Neural cell (in vitro differentiated cells): ENCODE measurements around the gene ZC3H12A. TPM values are rescaled to one million over a fixed set of nuclear protein-coding genes. Genes with fewer than 3 reads are reported as not detected.

Experiments used
- H2AFZ ChIP-seq: fragments of 200-600, 300-800 bp; sonication (generic), shearing (Covaris generic); 2 replicates; pipeline ENCODE4 v1.6.0; 2014; ENCODE audit warnings: low read depth, mild to moderate bottlenecking, antibody characterized with exemption, low read length, moderate library complexity
- H3F3A ChIP-seq: fragments of 200-600 bp; shearing (Covaris generic); 2 replicates; pipeline ENCODE4 v1.6.1; 2016; ENCODE audit warnings: mild to moderate bottlenecking, moderate library complexity, mixed read lengths, antibody characterized with exemption, low read length; ENCODE audit not compliant: insufficient read depth, poor library complexity, severe bottlenecking
- H3K27ac ChIP-seq: fragments of 200-600, 300-800 bp; sonication (generic), shearing (Covaris generic); 2 replicates; pipeline ENCODE4 v1.5.1; 2014; ENCODE audit warnings: mild to moderate bottlenecking, low read length, moderate library complexity
- H3K27me3 ChIP-seq: fragments of 300-800, 200-600 bp; sonication (generic), shearing (Covaris generic); 2 replicates; pipeline ENCODE4 v1.6.0; 2014; ENCODE audit warnings: mild to moderate bottlenecking, low read depth, low read length, moderate library complexity; ENCODE audit not compliant: insufficient read depth
- H3K36me3 ChIP-seq: fragments of 300-800, 200-600 bp; sonication (generic), shearing (Covaris generic); 2 replicates; pipeline ENCODE4 v1.5.1; 2014; ENCODE audit warnings: mild to moderate bottlenecking, antibody characterized with exemption, low read length, moderate library complexity; ENCODE audit not compliant: insufficient read depth
- H3K4me2 ChIP-seq: fragments of 300-800, 200-600 bp; sonication (generic), shearing (Covaris generic); 2 replicates; pipeline ENCODE4 v1.6.0; 2014; ENCODE audit warnings: mild to moderate bottlenecking, low read length
- H3K4me3 ChIP-seq: fragments of 300-800, 200-600 bp; sonication (generic), shearing (Covaris generic); 2 replicates; pipeline ENCODE4 v1.5.1; 2014; ENCODE audit warnings: mild to moderate bottlenecking, low read length, moderate library complexity
- H3K79me2 ChIP-seq: fragments of 200-600 bp; shearing (Covaris generic); replicated peaks from 2 replicates; pipeline ENCODE4 v1.6.0; 2014; ENCODE audit warnings: mild to moderate bottlenecking, low read length, moderate library complexity; ENCODE audit not compliant: insufficient read depth
- H3K9ac ChIP-seq: fragments of 300-800, 200-600 bp; sonication (generic), shearing (Covaris generic); 2 replicates; pipeline ENCODE4 v1.6.1; 2016; ENCODE audit warnings: mild to moderate bottlenecking, low read length, mixed read lengths
- H3K9me2 ChIP-seq: fragments of 200-600 bp; shearing (Covaris generic); 2 replicates; pipeline ENCODE4 v1.6.1; 2016; ENCODE audit warnings: mild to moderate bottlenecking, low read length, mixed read lengths; ENCODE audit not compliant: insufficient read depth
- H3K9me3 ChIP-seq: fragments of 200-600, 300-800 bp; sonication (generic), shearing (Covaris generic); 2 replicates; pipeline ENCODE4 v1.6.1; 2016; ENCODE audit warnings: mild to moderate bottlenecking, mixed run types, low read length, moderate library complexity, mixed read lengths
- H4K20me1 ChIP-seq: fragments of 200-600 bp; shearing (Covaris generic); 2 replicates; pipeline ENCODE4 v1.6.1; 2016; ENCODE audit warnings: mild to moderate bottlenecking, mixed run types; ENCODE audit not compliant: insufficient read depth
- EZH2 ChIP-seq: fragments of 200-600, 300-800 bp; shearing (Covaris generic), sonication (generic); IDR thresholded peaks from 2 replicates; pipeline ENCODE4 v1.6.1; 2014; ENCODE audit warnings: antibody characterized with exemption, low read length, borderline replicate concordance, mild to moderate bottlenecking; ENCODE audit not compliant: insufficient read depth, poor library complexity, severe bottlenecking
- MXI1 ChIP-seq: fragments of 450-650 bp; conservative IDR thresholded peaks from 2 replicates; pipeline ENCODE4 v1.6.1; 2014; ENCODE audit warnings: antibody characterized with exemption, mild to moderate bottlenecking; ENCODE audit not compliant: poor library complexity, severe bottlenecking
- POLR2AphosphoS5 ChIP-seq: IDR thresholded peaks from 2 replicates; pipeline ENCODE4 v1.6.1; 2012
- RAD21 ChIP-seq: fragments of 450-650 bp; conservative IDR thresholded peaks from 2 replicates; pipeline ENCODE4 v1.6.1; 2014; ENCODE audit warnings: antibody characterized with exemption, mild to moderate bottlenecking, moderate library complexity
- SMC3 ChIP-seq: fragments of 450-650 bp; conservative IDR thresholded peaks from 2 replicates; pipeline ENCODE4 v1.6.1; 2014; ENCODE audit warnings: antibody characterized with exemption, mild to moderate bottlenecking, moderate library complexity; ENCODE audit not compliant: poor library complexity
- TAF1 ChIP-seq: IDR thresholded peaks from 2 replicates; pipeline ENCODE4 v1.6.1; 2012; ENCODE audit warnings: low read depth
- polyA plus RNA-seq: library from polyadenylated mRNA; depleted of rRNA; stranded (reverse); fragments of >200 nt; gene quantifications from 2 replicates; pipeline ENCODE4 v1.2.3, GENCODE V29; 2014
- TF ChIP-seq, protein P1 (sequence below): fragments of 450-650 bp; IDR thresholded peaks from 2 replicates; pipeline ENCODE4 v1.5.1; 2014; ENCODE audit warnings: antibody characterized with exemption, mild to moderate bottlenecking, moderate library complexity; ENCODE audit not compliant: poor library complexity, severe bottlenecking
- TF ChIP-seq, protein P2 (sequence below): IDR thresholded peaks from 2 replicates; pipeline ENCODE4 v1.6.1; 2012; ENCODE audit warnings: borderline replicate concordance

Gene ZC3H12A
- polyA plus RNA-seq, 1 donor from 2014 or later, result not detected

GRCh38 chr1:37433171-37433570, 41.2 kb upstream of the ZC3H12A start:
- no peak overlapping the region for H3K27ac ChIP-seq
- no peaks in the 10 kb centered on the region for H4K20me1 ChIP-seq

GRCh38 chr1:37434292-37435225, 39.8 kb upstream of the ZC3H12A start:
- no peak overlapping the region for H3K4me2 ChIP-seq
- no peaks in the 10 kb centered on the region for H3K9me2 ChIP-seq
- H3K9me3 ChIP-seq, result no peaks in the 10 kb centered on the region
- H2AFZ ChIP-seq, result no peak overlapping the region
- H3K27me3 ChIP-seq, result no peaks in the 10 kb centered on the region
- no peaks in the 10 kb centered on the region for H3K36me3 ChIP-seq
- H3F3A ChIP-seq, result no peaks in the 10 kb centered on the region
- H3K79me2 ChIP-seq, result no peaks in the 10 kb centered on the region
- H3K9ac ChIP-seq, result no peak overlapping the region
- TF ChIP-seq SMC3 (peak; percentile 99), TAF1 (no peak), RAD21 (peak; percentile 99)
- TF ChIP-seq, protein P1, sequence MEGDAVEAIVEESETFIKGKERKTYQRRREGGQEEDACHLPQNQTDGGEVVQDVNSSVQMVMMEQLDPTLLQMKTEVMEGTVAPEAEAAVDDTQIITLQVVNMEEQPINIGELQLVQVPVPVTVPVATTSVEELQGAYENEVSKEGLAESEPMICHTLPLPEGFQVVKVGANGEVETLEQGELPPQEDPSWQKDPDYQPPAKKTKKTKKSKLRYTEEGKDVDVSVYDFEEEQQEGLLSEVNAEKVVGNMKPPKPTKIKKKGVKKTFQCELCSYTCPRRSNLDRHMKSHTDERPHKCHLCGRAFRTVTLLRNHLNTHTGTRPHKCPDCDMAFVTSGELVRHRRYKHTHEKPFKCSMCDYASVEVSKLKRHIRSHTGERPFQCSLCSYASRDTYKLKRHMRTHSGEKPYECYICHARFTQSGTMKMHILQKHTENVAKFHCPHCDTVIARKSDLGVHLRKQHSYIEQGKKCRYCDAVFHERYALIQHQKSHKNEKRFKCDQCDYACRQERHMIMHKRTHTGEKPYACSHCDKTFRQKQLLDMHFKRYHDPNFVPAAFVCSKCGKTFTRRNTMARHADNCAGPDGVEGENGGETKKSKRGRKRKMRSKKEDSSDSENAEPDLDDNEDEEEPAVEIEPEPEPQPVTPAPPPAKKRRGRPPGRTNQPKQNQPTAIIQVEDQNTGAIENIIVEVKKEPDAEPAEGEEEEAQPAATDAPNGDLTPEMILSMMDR, result peak; percentile 97
- TF ChIP-seq, protein P2, sequence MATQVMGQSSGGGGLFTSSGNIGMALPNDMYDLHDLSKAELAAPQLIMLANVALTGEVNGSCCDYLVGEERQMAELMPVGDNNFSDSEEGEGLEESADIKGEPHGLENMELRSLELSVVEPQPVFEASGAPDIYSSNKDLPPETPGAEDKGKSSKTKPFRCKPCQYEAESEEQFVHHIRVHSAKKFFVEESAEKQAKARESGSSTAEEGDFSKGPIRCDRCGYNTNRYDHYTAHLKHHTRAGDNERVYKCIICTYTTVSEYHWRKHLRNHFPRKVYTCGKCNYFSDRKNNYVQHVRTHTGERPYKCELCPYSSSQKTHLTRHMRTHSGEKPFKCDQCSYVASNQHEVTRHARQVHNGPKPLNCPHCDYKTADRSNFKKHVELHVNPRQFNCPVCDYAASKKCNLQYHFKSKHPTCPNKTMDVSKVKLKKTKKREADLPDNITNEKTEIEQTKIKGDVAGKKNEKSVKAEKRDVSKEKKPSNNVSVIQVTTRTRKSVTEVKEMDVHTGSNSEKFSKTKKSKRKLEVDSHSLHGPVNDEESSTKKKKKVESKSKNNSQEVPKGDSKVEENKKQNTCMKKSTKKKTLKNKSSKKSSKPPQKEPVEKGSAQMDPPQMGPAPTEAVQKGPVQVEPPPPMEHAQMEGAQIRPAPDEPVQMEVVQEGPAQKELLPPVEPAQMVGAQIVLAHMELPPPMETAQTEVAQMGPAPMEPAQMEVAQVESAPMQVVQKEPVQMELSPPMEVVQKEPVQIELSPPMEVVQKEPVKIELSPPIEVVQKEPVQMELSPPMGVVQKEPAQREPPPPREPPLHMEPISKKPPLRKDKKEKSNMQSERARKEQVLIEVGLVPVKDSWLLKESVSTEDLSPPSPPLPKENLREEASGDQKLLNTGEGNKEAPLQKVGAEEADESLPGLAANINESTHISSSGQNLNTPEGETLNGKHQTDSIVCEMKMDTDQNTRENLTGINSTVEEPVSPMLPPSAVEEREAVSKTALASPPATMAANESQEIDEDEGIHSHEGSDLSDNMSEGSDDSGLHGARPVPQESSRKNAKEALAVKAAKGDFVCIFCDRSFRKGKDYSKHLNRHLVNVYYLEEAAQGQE, result no peak
- H3K27ac ChIP-seq, result no peak overlapping the region
- H4K20me1 ChIP-seq, result no peaks in the 10 kb centered on the region
- H3K4me3 ChIP-seq, result no peak overlapping the region

More at GRCh38 chr1:37433171-37433570, 41.2 kb upstream of the ZC3H12A start:
- Histone ChIP-seq H3K9me3 (no peaks in the 10 kb centered on the region), H2AFZ (no peak overlapping the region), H3K9me2 (no peaks in the 10 kb centered on the region), H3K9ac (peak overlapping the region; percentile 9), H3F3A (no peaks in the 10 kb centered on the region), H3K79me2 (no peaks in the 10 kb centered on the region), H3K36me3 (no peaks in the 10 kb centered on the region), H3K27me3 (no peaks in the 10 kb centered on the region), H3K4me3 (no peak overlapping the region), H3K4me2 (no peak overlapping the region)
- TF ChIP-seq POLR2AphosphoS5, result no peak

DNA sequence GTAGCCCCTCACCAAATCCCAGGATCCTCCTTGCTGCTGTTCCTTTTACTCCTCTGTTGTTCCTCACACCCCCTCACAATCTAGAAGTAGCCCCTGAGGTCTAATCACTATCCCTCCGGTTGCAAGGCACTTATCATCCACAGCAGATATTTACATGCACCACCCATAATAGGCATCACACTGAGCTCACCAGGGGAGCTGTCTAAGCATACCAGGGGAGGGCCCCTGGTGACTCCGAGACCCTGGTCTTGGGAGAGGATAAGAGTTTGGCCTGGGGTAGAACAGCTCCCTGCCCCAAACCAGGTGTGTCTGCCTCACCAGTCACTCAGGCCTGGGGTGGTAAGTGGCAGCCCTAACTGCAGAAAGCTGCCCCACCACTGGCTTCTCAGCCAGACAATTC, 37.3 kb upstream of the ZC3H12A start:
- Histone ChIP-seq H4K20me1 (no peaks in the 10 kb centered on the region), H3K36me3 (no peaks in the 10 kb centered on the region), H3F3A (no peaks in the 10 kb centered on the region), H2AFZ (no peak overlapping the region), H3K9me3 (no peaks in the 10 kb centered on the region), H3K27ac (no peak overlapping the region), H3K79me2 (no peaks in the 10 kb centered on the region), H3K9me2 (no peaks in the 10 kb centered on the region), H3K4me3 (no peak overlapping the region), H3K9ac (no peak overlapping the region), H3K27me3 (no peaks in the 10 kb centered on the region), H3K4me2 (no peak overlapping the region)
- TF ChIP-seq EZH2 (no peak), RAD21 (no peak), MXI1 (no peak)
- TF ChIP-seq, protein P2, result no peak
